HepG2 (cell line): Measurements from ENCODE around the gene ZNF48. TPM values are rescaled to one million over a fixed set of nuclear protein-coding genes. Genes with fewer than 3 reads are reported as not detected.

Experiments
- DR1 ChIP-seq: sonication (generic); formaldehyde crosslinking; IDR thresholded peaks from 2 replicates; pipeline ENCODE4 v1.8.0; 2021; ENCODE audit warnings: mild to moderate bottlenecking, missing genetic modification reagents, inconsistent platforms
- FOXM1 ChIP-seq: sonication (generic); formaldehyde crosslinking; IDR thresholded peaks from 2 replicates; pipeline ENCODE4 v1.5.0; 2020; ENCODE audit warnings: missing genetic modification reagents
- HDAC1 ChIP-seq: sonication (generic); formaldehyde crosslinking; IDR thresholded peaks from 2 replicates; pipeline ENCODE4 v1.5.1; 2020; ENCODE audit warnings: mild to moderate bottlenecking, missing genetic modification reagents
- KMT2B ChIP-seq: IDR thresholded peaks from 2 replicates; pipeline ENCODE4 v1.6.1; 2016; ENCODE audit warnings: missing genetic modification reagents, missing compliant biosample characterization
- MTERF4 ChIP-seq: sonication (generic); formaldehyde crosslinking; IDR thresholded peaks from 2 replicates; pipeline ENCODE4 v1.8.0; 2023; ENCODE audit warnings: mild to moderate bottlenecking, missing genetic modification reagents
- NR3C1 ChIP-seq: sonication (generic); formaldehyde crosslinking; IDR thresholded peaks from 2 replicates; pipeline ENCODE4 v1.4.0; 2020; ENCODE audit warnings: missing genetic modification reagents
- PPARG ChIP-seq: conservative IDR thresholded peaks from 2 replicates; pipeline ENCODE4 v1.6.1; 2016; ENCODE audit warnings: missing biosample characterization, missing genetic modification reagents
- PRPF4 ChIP-seq: fragments of 200-400 bp; formaldehyde crosslinking; IDR thresholded peaks from 2 replicates; pipeline ENCODE4 v1.6.1; 2016; ENCODE audit warnings: low read length, low read depth; ENCODE audit not compliant: poor library complexity, severe bottlenecking
- SIN3A ChIP-seq: IDR thresholded peaks from 2 replicates; pipeline ENCODE4 v1.6.1; 2011; ENCODE audit warnings: low read depth, mild to moderate bottlenecking, control low read depth, low read length, borderline replicate concordance
- TCF7 ChIP-seq: sonication (generic); IDR thresholded peaks from 2 replicates; pipeline ENCODE4 v1.6.1; 2016; ENCODE audit warnings: antibody characterized with exemption, low read depth
- ZBTB44 ChIP-seq: sonication (generic); formaldehyde crosslinking; IDR thresholded peaks from 2 replicates; pipeline ENCODE4 v1.4.0; 2020; ENCODE audit warnings: missing genetic modification reagents
- ZFP90 ChIP-seq: sonication (generic); formaldehyde crosslinking; IDR thresholded peaks from 2 replicates; pipeline ENCODE4 v1.8.0; 2022; ENCODE audit warnings: missing genetic modification reagents, mild to moderate bottlenecking, inconsistent platforms, borderline replicate concordance
- ZNF263 ChIP-seq: sonication (generic); formaldehyde crosslinking; IDR thresholded peaks from 2 replicates; pipeline ENCODE4 v1.4.0; 2020; ENCODE audit warnings: missing genetic modification reagents
- ZNF629 ChIP-seq: sonication (generic); formaldehyde crosslinking; conservative IDR thresholded peaks from 2 replicates; pipeline ENCODE4 v1.5.0; 2020; ENCODE audit warnings: missing genetic modification reagents
- ZNF747 ChIP-seq: sonication (generic); formaldehyde crosslinking; IDR thresholded peaks from 2 replicates; pipeline ENCODE4 v1.8.1; 2023; ENCODE audit warnings: missing genetic modification reagents, mild to moderate bottlenecking, borderline replicate concordance
- ZSCAN30 ChIP-seq: sonication (generic); formaldehyde crosslinking; IDR thresholded peaks from 2 replicates; pipeline ENCODE4 v1.5.0; 2020; ENCODE audit warnings: mild to moderate bottlenecking, missing genetic modification reagents
- polyA plus RNA-seq, 8 experiments: library from polyadenylated mRNA; depleted of rRNA in 3 of 8; stranded (reverse) in 7 of 8; unstranded in 1 of 8; fragments of >200 nt; fragmentation: Illumina TruSeq in 4 of 8; extraction: Trizol in 4 of 8; gene quantifications; 2 replicates each; pipeline versions ENCODE4 v1.2.1 to v1.2.3, GENCODE V29; 2011 to 2016; ENCODE audit warnings: low read depth in 4 of 8, missing spikeins in 1 of 8, mixed read lengths in 1 of 8; ENCODE audit not compliant: insufficient read depth in 1 of 8
- total RNA-seq, 5 experiments: library from RNA; depleted of rRNA; stranded (reverse); fragments of >200 nt; fragmentation: Illumina TruSeq; extraction: Trizol; gene quantifications; 2 replicates each; pipeline ENCODE4 v1.2.3, GENCODE V29; 2016; ENCODE audit warnings: low read depth in 1 of 5
- TF ChIP-seq, protein P1 (sequence below): sonication (generic); formaldehyde crosslinking; IDR thresholded peaks from 2 replicates; pipeline ENCODE4 v1.4.0; 2020; ENCODE audit warnings: missing genetic modification reagents
- TF ChIP-seq, protein P2 (sequence below): sonication (generic); formaldehyde crosslinking; conservative IDR thresholded peaks from 2 replicates; pipeline ENCODE4 v1.4.0; 2020; ENCODE audit warnings: mild to moderate bottlenecking, missing genetic modification reagents, moderate library complexity
- TF ChIP-seq, protein P3 (sequence below): sonication (generic); formaldehyde crosslinking; IDR thresholded peaks from 2 replicates; pipeline ENCODE4 v1.4.0; 2020; ENCODE audit warnings: missing genetic modification reagents

The ZNF48 gene
- total and polyA plus RNA-seq, 2 of the 13 experiments (the other 11 are each of a cell fraction or from before 2014, with no cell fraction given): 9.9 to 12.3 TPM

- TF ChIP-seq PRPF4 (no peak), ZNF629 (CRISPR knock-in tag) (no peak), PPARG (CRISPR knock-in tag) (0 out of 2 replicates have a peak, but pooled peaks have one; percentile 43), ZNF747 (CRISPR knock-in tag) (peak; percentile 86), DR1 (no peak; the same call in 1 of the 2 replicates), KMT2B (CRISPR knock-in tag) (peak; percentile 75), ZFP90 (CRISPR knock-in tag) (peak; percentile 75; the same call in 1 of the 2 replicates), FOXM1 (no peak), TCF7 (no peak), HDAC1 (CRISPR knock-in tag) (peak; percentile 94), ZSCAN30 (no peak), ZNF263 (no peak), SIN3A (peak; percentile 97; the same call in 1 of the 2 replicates), MTERF4 (CRISPR knock-in tag) (peak; percentile 49; the same call in 1 of the 2 replicates), NR3C1 (CRISPR knock-in tag) (no peak), ZBTB44 (CRISPR knock-in tag) (0 out of 2 replicates have a peak, but pooled peaks have one; percentile 58)
- TF ChIP-seq, protein P1, sequence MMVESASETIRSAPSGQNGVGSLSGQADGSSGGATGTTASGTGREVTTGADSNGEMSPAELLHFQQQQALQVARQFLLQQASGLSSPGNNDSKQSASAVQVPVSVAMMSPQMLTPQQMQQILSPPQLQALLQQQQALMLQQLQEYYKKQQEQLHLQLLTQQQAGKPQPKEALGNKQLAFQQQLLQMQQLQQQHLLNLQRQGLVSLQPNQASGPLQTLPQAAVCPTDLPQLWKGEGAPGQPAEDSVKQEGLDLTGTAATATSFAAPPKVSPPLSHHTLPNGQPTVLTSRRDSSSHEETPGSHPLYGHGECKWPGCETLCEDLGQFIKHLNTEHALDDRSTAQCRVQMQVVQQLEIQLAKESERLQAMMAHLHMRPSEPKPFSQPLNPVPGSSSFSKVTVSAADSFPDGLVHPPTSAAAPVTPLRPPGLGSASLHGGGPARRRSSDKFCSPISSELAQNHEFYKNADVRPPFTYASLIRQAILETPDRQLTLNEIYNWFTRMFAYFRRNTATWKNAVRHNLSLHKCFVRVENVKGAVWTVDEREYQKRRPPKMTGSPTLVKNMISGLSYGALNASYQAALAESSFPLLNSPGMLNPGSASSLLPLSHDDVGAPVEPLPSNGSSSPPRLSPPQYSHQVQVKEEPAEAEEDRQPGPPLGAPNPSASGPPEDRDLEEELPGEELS (CRISPR knock-in tag): peak; percentile 40; the same call in 1 of the 2 replicates
- TF ChIP-seq, protein P2, sequence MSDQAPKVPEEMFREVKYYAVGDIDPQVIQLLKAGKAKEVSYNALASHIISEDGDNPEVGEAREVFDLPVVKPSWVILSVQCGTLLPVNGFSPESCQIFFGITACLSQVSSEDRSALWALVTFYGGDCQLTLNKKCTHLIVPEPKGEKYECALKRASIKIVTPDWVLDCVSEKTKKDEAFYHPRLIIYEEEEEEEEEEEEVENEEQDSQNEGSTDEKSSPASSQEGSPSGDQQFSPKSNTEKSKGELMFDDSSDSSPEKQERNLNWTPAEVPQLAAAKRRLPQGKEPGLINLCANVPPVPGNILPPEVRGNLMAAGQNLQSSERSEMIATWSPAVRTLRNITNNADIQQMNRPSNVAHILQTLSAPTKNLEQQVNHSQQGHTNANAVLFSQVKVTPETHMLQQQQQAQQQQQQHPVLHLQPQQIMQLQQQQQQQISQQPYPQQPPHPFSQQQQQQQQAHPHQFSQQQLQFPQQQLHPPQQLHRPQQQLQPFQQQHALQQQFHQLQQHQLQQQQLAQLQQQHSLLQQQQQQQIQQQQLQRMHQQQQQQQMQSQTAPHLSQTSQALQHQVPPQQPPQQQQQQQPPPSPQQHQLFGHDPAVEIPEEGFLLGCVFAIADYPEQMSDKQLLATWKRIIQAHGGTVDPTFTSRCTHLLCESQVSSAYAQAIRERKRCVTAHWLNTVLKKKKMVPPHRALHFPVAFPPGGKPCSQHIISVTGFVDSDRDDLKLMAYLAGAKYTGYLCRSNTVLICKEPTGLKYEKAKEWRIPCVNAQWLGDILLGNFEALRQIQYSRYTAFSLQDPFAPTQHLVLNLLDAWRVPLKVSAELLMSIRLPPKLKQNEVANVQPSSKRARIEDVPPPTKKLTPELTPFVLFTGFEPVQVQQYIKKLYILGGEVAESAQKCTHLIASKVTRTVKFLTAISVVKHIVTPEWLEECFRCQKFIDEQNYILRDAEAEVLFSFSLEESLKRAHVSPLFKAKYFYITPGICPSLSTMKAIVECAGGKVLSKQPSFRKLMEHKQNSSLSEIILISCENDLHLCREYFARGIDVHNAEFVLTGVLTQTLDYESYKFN (CRISPR knock-in tag): peak; percentile 60
- TF ChIP-seq, protein P3, sequence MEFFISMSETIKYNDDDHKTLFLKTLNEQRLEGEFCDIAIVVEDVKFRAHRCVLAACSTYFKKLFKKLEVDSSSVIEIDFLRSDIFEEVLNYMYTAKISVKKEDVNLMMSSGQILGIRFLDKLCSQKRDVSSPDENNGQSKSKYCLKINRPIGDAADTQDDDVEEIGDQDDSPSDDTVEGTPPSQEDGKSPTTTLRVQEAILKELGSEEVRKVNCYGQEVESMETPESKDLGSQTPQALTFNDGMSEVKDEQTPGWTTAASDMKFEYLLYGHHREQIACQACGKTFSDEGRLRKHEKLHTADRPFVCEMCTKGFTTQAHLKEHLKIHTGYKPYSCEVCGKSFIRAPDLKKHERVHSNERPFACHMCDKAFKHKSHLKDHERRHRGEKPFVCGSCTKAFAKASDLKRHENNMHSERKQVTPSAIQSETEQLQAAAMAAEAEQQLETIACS: 0 out of 2 replicates have a peak, but pooled peaks have one; percentile 2
These were observed 12.0 kb downstream of the ZNF48 start, which contains the start of gene ZNF771 (continued) for GRCh38 chr16:30407102-30407803.
